Spleen (tissue), 11 donors: ENCODE results near the gene DENND1A. TPM values are rescaled to one million over a fixed set of nuclear protein-coding genes. Genes with fewer than 3 reads are reported as not detected.

ENCODE experiments used
- DNase-seq: peaks from one replicate; pipeline ENCODE4 v3.0.0-alpha.2; 2020
- H3K27ac ChIP-seq, 8 donors: fragments of 200-600 bp; sonication (generic) in 7 of 8; 1 replicate in 4 of 8; 2 replicates in 4 of 8; pipeline versions ENCODE4 v1.5.0 to v1.8.0; 2016 to 2021; ENCODE audit warnings: inconsistent platforms in 4 of 8, mild to moderate bottlenecking in 4 of 8, moderate library complexity in 1 of 8
- H3K27me3 ChIP-seq, 7 donors: fragments of 200-600 bp; sonication (generic) in 6 of 7; replicated peaks in 1 of 7; 1 replicate in 4 of 7; 2 replicates in 3 of 7; pipeline versions ENCODE4 v1.5.0 to v1.8.0; 2016 to 2021; ENCODE audit warnings: inconsistent platforms in 3 of 7, mild to moderate bottlenecking in 1 of 7
- H3K36me3 ChIP-seq, 6 donors: fragments of 200-600 bp; sonication (generic) in 5 of 6; 1 replicate in 4 of 6; 2 replicates in 2 of 6; pipeline versions ENCODE4 v1.5.0 to v1.8.0; 2016 to 2021; ENCODE audit warnings: inconsistent platforms in 2 of 6
- H3K4me1 ChIP-seq, 6 donors: fragments of 200-600 bp; sonication (generic) in 5 of 6; 1 replicate in 3 of 6; 2 replicates in 3 of 6; pipeline versions ENCODE4 v1.5.0 to v1.8.0; 2016 to 2021; ENCODE audit warnings: inconsistent platforms in 3 of 6
- H3K4me3 ChIP-seq, 8 donors: fragments of 200-600 bp; sonication (generic) in 7 of 8; 1 replicate in 4 of 8; 2 replicates in 4 of 8; pipeline versions ENCODE4 v1.5.0 to v1.8.0; 2016 to 2021; ENCODE audit warnings: inconsistent platforms in 4 of 8, mild to moderate bottlenecking in 4 of 8, moderate library complexity in 2 of 8
- H3K9me3 ChIP-seq, 8 donors: fragments of 200-600 bp; sonication (generic) in 7 of 8; 1 replicate in 4 of 8; 2 replicates in 4 of 8; pipeline versions ENCODE4 v1.5.0 to v1.8.0; 2016 to 2021; ENCODE audit warnings: inconsistent platforms in 4 of 8
- CTCF ChIP-seq, 11 experiments: fragments of 200-600 bp in 7 of 11; fragments of 450-650 bp in 4 of 11; sonication (generic) in 4 of 11; IDR thresholded peaks in 8 of 11; conservative IDR thresholded peaks in 3 of 11; 1 replicate in 7 of 11; 2 replicates in 4 of 11; pipeline versions ENCODE4 v1.4.0 to v1.8.0; 2016 to 2021; ENCODE audit warnings: antibody characterized with exemption in 11 of 11, inconsistent platforms in 4 of 11, mild to moderate bottlenecking in 1 of 11
- POLR2A ChIP-seq, 3 donors: fragments of 450-650 bp; IDR thresholded peaks; one replicate each; pipeline ENCODE4 v1.5.1; 2017; ENCODE audit warnings: antibody characterized with exemption in 3 of 3, mild to moderate bottlenecking in 1 of 3
- POLR2AphosphoS5 ChIP-seq, 3 donors: sonication (generic); formaldehyde crosslinking; IDR thresholded peaks; one replicate each; pipeline ENCODE4 v1.5.1; 2017; ENCODE audit warnings: antibody characterized with exemption in 3 of 3
- WGBS, 5 donors: extraction: QIAGEN DNeasy Blood & Tissue Kit in 3 of 5; methylation state at CpG; one replicate each; pipeline versions ENCODE4 v1.1.5 to v1.1.7; 2013 to 2018; 5-methylcytosine and 5-hydroxymethylcytosine counted together
- intact Hi-C: fragments of 100-400 bp; cut with DNase I; formaldehyde crosslinking; loops from one replicate; pipeline ENCODE4 v1.15.0; 2023; ENCODE audit warnings: low total_unique reads
- polyA plus RNA-seq, 3 donors: library from polyadenylated mRNA; stranded (reverse); fragments of 200-250 nt; gene quantifications; one replicate each; pipeline ENCODE4 v1.2.1, GENCODE V29; 2013
- total RNA-seq, 7 donors: library from RNA; depleted of rRNA in 3 of 7; stranded (reverse); fragments of >200 nt in 3 of 7; fragmentation: NEBNext Ultra II Directional in 4 of 7; extraction: Animal tissue kit (Norgen Biotek cat#: 25700) in 4 of 7; gene quantifications; one replicate each; pipeline versions ENCODE4 v1.1.0 to v1.2.1, GENCODE V29; 2016 to 2021
- donor health status: healthy with polysubstance abuse.
- donor health status: DM: no; HTN: no; CAD: no; lungs with moderate emphysema.
- donor health status: DM: no; HTN: no; CAD: no.
- donor health status: Bipolar disorder and iron deficiency.
- donor health status: healthy.
- donor health status: DM: no; HTN: no; CAD: no.
- donor health status: DM: yes; HTN: yes; CAD: no.

Gene DENND1A
- total and polyA plus RNA-seq, 10 donors, result 5.4 to 59.3 (median 48.8) TPM

GRCh38 chr9:123955637-123956036 is 25.7 kb upstream of the DENND1A start:
- no peaks in the 10 kb centered on the region for H3K9me3 ChIP-seq
- no peak for TF ChIP-seq POLR2AphosphoS5 (IDR thresholded peaks at IDR 0.05)
- TF ChIP-seq CTCF (IDR thresholded peaks at IDR 0.05 in 8 of 11, conservative IDR thresholded peaks at IDR 0.05 in 3 of 11), result no peak
- no peak for TF ChIP-seq POLR2A (IDR thresholded peaks at IDR 0.05)
- H3K36me3 ChIP-seq, result no peaks in the 10 kb centered on the region
- intact Hi-C loops, result no loop called here
- no peak overlapping the region for H3K27ac ChIP-seq
- no peak overlapping the region for H3K4me3 ChIP-seq
- WGBS, 5 donors, result 88 to 93% (median 91%) methylated on average over 6 of the region's 6 CpGs
- peaks cover 0 to 18% (median 0%) of the 10 kb centered on the region in 6 donors for H3K4me1 ChIP-seq
- H3K27me3 ChIP-seq, result peaks cover 0 to 20% (median 0%) of the 10 kb centered on the region in 7 donors
- DNase-seq, result no peak

GRCh38 chr9:123954518-123955280 is 24.8 kb upstream of the DENND1A start:
- Histone ChIP-seq H3K4me1 (peaks cover 0 to 18% (median 0%) of the 10 kb centered on the region in 6 donors), H3K27me3 (peaks cover 0 to 14% (median 0%) of the 10 kb centered on the region in 7 donors), H3K36me3 (no peaks in the 10 kb centered on the region), H3K27ac (no peak overlapping the region), H3K9me3 (no peaks in the 10 kb centered on the region), H3K4me3 (no peak overlapping the region)
- WGBS, 5 donors, result 46 to 67% (median 54%) methylated on average over 9 of the region's 9 CpGs
- DNase-seq, result no peak
- intact Hi-C loops, result no loop called here
- TF ChIP-seq POLR2AphosphoS5 (IDR thresholded peaks at IDR 0.05) (no peak), POLR2A (IDR thresholded peaks at IDR 0.05) (no peak), CTCF (IDR thresholded peaks at IDR 0.05 in 8 of 11, conservative IDR thresholded peaks at IDR 0.05 in 3 of 11) (no peak)

DNA sequence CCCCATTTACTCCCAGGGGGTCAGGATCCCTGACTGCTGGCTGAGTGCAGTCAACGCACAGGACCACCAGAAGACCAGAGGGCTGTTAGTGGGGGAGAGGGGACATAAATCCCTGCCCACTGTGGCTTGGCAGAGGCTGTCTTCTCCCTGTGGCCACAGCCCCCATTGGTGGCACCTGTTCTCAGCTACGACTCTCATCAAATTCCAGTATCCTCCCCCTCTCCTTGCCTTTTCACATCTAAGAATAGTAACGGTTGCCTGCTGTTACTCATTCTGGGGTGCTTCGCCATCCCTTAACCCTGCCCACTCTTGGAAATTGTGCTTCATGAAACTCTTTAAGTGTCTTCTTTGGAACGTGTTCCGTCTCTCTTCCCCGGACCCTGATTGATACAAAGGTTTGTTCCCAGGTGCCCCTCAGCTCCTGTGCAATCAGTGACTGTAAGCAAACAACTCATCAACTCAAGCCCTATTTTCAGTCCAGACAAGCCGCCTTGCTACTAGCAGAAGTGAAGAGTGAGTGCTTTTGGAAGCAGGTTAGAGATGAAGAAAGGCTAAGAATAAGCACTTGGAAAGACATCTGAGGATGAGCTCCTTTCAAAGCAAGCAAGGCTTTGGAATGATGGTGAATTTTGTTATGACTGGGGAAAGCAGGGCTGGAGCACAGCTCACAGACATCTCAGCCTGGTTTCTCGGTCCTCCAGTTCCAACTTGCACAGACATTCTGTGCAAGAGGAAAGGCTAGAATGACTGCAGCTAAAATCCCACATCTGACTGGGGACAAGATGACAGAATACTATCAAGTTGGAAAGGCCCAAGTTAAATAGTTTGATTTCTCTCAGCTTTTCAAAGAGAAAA is 22.9 kb upstream of the DENND1A start:
- Histone ChIP-seq H3K36me3 (no peaks in the 10 kb centered on the region), H3K9me3 (no peaks in the 10 kb centered on the region), H3K4me1 (peaks cover 0 to 18% (median 0%) of the 10 kb centered on the region in 6 donors), H3K4me3 (no peak overlapping the region), H3K27ac (no peak overlapping the region), H3K27me3 (peaks cover 0 to under 1% (median 0%) of the 10 kb centered on the region in 7 donors)
- no peak for DNase-seq
- 78 to 87% (median 81%) methylated on average over 9 of the region's 9 CpGs for WGBS, 5 donors
- intact Hi-C loops, result no loop called here
- no peak for TF ChIP-seq POLR2AphosphoS5 (IDR thresholded peaks at IDR 0.05)
- no peak for TF ChIP-seq CTCF (IDR thresholded peaks at IDR 0.05 in 8 of 11, conservative IDR thresholded peaks at IDR 0.05 in 3 of 11)

- intact Hi-C loops, result no loop called here
Measured at GRCh38 chr9:123948286-123948685, 18.4 kb upstream of the DENND1A start.

More at GRCh38 chr9:123948286-123948685, 18.4 kb upstream of the DENND1A start:
- H3K27me3 ChIP-seq, result no peaks in the 10 kb centered on the region
- DNase-seq, result no peak
- H3K36me3 ChIP-seq, result no peaks in the 10 kb centered on the region
- no peak overlapping the region for H3K27ac ChIP-seq
- no peak overlapping the region for H3K4me3 ChIP-seq
- no peaks in the 10 kb centered on the region for H3K9me3 ChIP-seq
- H3K4me1 ChIP-seq, result no peaks in the 10 kb centered on the region
- TF ChIP-seq CTCF (IDR thresholded peaks at IDR 0.05 in 8 of 11, conservative IDR thresholded peaks at IDR 0.05 in 3 of 11) (no peak), POLR2A (IDR thresholded peaks at IDR 0.05) (no peak), POLR2AphosphoS5 (IDR thresholded peaks at IDR 0.05) (no peak)
- WGBS, 5 donors, result 35 to 55% (median 43%) methylated on average over 3 of the region's 3 CpGs
